GM10248 (cell line): Measurements from ENCODE around the gene GIN1.
"Not testable (repeated sequence)": the region's sequence is repeated elsewhere in the genome, so short reads cannot be mapped to it uniquely, and the experiment has no call there.

ENCODE experiments used
- CTCF ChIA-PET: fragments of 300-600 bp; sonication (Branson Sonifier 250); formaldehyde crosslinking; extraction: SDS; loops from one replicate; lab custom pipeline; 2021; ENCODE audit warnings: antibody characterized with exemption; lab: Yijun Ruan, JAX
- POLR2A ChIA-PET: fragments of 350-650 bp; sonication (Branson Sonifier 250); formaldehyde crosslinking; extraction: SDS; loops from one replicate; lab custom pipeline; 2020; ENCODE audit warnings: antibody characterized with exemption; lab: Yijun Ruan, JAX
- DNase-seq: peaks from one replicate; pipeline ENCODE4 v3.0.0; 2012; ENCODE audit errors: extremely low spot score
- CTCF ChIP-seq: IDR thresholded peaks from 2 replicates; pipeline ENCODE4 v1.5.1; 2012; ENCODE audit warnings: mild to moderate bottlenecking, low read depth; ENCODE audit errors: extremely low read depth, missing control alignments, control extremely low read depth

The GIN1 gene

GRCh38 chr5:103059525-103059924 lies 60.4 kb downstream of the GIN1 start:
- TF ChIP-seq CTCF: no peak
- CTCF ChIA-PET: interaction anchor here (1.4 kb wide), 1 partner anchor 10 kb away, joined by 3 read pairs; no protein-coding TSS in a partner anchor
- POLR2A ChIA-PET: no interaction called here
- DNase-seq: no peak

GRCh38 chr5:103057208-103058130 lies 62.5 kb downstream of the GIN1 start:
- no peak for TF ChIP-seq CTCF
- no peak for DNase-seq
- ChIA-PET CTCF (no interaction called here), POLR2A (no interaction called here)

GRCh38 chr5:103046706-103047105 lies 73.2 kb downstream of the GIN1 start:
- CTCF ChIA-PET: interaction anchor here (1.1 to 1.2 kb wide), 2 partner anchors 11 to 178 kb away, joined by 3 read pairs; no protein-coding TSS in a partner anchor
- DNase-seq, POLR2A ChIA-PET: not testable (repeated sequence)

GRCh38 chr5:103041071-103041676 lies 78.8 kb downstream of the GIN1 start:
- DNase-seq: peak; percentile 16
- ChIA-PET CTCF (interaction anchor here (0.9 to 1.7 kb wide), 7 partner anchors 10 to 459 kb away, joined by 3 to 11 read pairs (median 3); no protein-coding TSS in a partner anchor), POLR2A (no interaction called here)
- TF ChIP-seq CTCF: peak; percentile 46

GRCh38 chr5:103037673-103038455 lies 82.1 kb downstream of the GIN1 start:
- POLR2A ChIA-PET: no interaction called here
- no peak for DNase-seq
- CTCF ChIA-PET: no interaction called here
- no peak for TF ChIP-seq CTCF

DNA sequence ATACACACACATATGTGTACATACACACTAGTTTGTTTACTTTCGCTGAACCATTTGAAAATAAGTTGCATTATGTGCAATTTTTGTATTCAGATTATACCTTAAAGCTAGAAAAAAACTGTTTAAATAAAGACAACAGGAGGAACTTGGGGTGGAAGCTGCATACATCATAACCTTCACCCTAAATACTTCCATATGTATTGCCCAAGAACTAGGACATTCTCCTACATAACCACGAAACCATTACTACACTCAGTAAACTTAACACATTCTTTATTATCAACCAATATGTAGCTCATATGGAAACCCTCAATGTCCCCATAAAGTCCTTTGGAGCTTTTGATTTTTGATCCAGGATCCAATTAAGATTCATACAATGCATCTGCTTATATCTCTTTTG lies 83.3 kb downstream of the GIN1 start:
- no peak for TF ChIP-seq CTCF
- DNase-seq: no peak
- POLR2A ChIA-PET: no interaction called here
- CTCF ChIA-PET: interaction anchor here (1.3 to 2.3 kb wide), 4 partner anchors 10 to 355 kb away, joined by 3 to 11 read pairs (median 4); no protein-coding TSS in a partner anchor
